NOMO-1 (cell line): Measurements from ENCODE around the gene GCSH.
"Not testable (repeated sequence)": the region's sequence is repeated elsewhere in the genome, so short reads cannot be mapped to it uniquely, and the experiment has no call there.

ENCODE experiments used
- DNase-seq, 2 experiments: peaks; one replicate each; lab custom pipeline; 2025; ENCODE audit not compliant: unreplicated experiment in 2 of 2; lab: John Stamatoyannopoulos, UW

The GCSH gene

DNA sequence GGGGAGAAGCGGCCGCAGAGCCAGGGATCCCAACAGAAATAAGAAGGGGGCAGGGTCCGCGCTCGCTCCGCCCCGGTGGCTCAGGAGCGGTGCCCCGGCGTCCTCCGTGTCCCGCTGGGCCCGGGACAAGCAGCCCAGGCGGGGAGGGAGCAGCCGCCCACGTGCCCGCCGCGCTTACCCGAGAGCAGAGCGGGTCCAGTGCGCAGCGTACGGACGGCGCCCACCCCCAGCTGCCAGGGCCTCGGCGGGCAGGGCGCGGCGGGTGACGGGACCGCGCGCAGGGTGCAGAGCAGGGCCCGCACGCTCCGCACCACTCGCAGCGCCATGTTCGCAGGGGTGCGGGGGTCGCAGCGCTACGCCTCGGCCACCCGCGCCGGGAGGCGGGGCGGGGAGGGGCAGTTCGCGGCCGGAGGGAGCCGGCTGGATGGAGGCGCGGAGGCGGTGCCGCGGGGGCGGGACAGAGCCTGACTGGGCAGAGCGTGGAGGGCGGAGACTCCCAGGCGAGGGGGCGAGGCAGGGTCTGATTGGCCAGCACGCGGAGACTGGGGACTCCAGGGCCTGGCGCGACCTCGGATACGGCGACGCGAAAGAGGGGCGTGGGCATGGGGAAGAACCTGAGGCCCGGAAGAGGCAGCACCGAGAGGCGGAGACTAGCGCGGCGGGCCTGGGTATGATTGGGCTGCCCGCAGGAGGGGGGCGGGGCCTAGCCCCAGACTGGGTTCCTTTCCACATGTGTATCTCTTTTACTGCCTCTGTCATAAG, at the start of gene GCSH:
Gene GCSH (minus strand): TSS at position 443 of the 762 bp plus-strand sequence. CDS start 117 bp downstream, at position 326.
- DNase-seq = peak; percentile 98 to 99

DNA sequence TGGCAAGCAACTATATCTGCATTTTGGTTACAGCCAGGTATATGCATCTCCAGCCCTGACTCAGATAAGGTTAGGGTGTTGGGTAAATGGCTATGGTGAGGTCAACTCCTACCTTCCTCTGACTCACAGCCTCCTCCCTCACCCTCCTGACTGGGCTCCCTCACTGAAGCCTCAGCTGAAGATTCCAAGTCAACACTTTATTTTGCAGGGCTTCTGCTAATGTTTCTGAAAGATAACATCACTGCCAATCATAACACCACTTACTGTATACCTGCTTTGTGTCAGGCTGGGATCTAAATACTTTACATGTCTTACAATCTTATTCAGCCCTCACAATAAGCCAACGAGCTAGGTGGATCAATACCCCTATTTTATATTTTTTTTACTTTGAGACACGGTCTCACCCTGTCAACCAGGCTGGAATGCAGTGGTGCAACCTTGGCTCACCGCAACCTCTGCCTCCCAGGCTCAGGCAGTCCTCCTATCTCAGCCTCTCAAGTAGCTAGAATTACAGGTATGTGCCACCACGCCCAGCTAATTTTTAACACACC, 47.8 kb upstream of the GCSH start:
- no peak for DNase-seq

DNA sequence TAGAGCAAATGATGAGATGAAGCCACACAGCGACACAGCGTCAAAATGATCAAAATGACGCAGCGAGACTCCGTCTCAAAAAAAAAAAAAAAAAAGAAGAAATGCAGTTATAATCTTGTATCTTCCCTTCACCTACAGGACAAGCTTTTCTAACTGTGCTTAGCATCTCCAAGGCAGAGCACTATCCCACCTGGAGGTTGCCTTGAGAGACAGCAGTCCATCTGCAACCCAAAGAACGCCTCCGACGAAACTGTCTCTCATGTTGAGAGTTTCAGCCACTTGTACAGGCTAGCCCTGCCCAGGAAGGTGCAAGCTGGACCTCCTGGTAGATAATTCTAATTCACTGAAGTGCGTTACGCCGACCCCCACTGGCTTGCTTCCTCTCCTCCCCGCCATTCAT, 46.7 kb upstream of the GCSH start:
- no peak for DNase-seq

DNA sequence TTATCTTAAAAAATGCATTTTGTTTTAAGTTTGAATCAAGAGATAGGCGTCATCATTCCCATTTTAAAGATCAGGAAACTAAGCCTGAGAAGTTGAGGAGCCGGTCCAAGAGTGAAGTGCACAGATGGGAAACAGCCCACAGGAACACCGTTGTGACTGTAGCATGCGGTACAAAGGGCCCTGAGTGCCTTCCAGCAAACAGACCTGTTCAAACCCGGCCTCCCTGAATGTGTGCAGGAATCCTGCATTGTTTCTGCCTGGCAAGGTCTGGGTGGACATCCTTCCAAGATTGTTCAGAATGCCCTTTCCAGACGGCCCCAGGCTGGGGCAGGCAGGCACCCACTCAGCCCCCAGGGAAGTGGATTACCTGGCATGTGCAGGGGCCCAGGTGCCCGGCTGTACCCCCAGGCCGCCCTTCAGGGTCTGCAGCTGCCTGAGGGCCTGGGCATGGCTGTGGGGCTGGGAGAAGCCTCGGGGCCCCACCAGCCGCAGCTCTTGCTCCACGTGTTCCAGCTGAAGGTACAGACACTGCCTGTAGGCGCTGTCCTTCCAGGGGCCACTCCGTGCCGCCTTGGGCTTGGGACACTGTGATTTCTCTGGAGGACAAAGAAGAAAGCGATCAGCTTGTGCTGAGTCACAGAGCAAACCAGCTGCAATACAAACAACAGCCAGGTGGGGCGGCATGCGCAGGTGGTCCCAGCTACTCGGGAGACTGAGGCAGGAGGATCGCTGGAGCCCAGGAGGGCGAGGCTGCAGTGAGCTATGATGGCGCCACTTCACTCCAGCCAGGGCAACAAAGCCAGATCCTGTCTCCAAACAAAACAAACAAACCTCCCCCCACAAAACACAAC, 45.0 kb upstream of the GCSH start:
- no peak for DNase-seq

DNA sequence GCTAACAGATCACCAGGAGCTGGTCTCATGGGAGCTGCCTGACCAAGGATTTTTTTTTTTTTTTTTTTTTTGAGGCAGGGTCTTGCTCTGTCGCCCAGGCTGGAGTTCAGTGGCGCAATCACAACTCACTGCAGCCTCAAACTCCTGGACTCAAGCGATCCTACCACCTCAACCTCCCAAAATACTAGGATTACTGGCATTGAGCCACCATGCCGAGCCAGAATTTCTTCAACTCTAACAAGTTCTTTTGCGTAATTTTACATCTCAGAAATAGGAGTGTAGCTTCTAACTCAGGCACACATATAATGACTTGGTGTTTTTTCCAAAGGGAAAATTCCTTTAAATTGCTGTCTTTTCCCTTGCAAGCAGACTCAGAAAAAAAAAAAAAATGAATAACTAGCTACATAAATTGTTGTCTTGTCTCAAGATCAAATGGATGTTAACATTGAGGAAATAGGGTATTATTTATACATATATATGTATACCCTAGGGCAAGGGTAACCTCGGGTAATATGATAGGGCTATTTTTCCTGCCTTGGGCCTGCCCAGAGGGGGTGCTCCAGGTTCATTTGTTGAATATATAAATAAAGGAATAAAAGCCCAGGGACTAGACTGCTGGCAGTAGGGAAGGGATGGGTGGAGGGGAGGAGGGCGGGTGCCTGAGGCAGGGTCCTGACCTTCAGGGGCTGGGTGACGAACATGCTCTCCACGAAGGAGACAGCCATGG, 42.8 kb upstream of the GCSH start:
- DNase-seq = no peak

DNA sequence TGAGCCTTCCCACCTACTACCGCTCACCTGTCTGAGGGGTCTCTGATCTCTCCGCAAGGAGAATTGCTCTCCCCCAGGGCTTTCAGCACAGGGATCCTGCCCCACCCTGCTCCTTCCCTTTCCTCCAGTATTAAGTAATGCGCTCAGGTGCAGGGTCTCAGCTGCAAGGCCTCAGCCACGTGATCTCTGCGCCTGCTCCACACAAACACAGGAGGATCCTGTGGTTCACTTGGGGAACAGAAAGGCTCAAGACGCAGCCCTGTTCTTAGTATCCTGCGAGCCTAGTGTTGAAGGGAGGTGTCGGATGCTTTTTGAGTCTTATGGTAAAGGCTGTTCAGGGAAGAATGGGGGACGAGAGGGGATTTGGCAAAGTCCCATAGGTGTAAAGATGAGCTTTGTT, 41.6 kb upstream of the GCSH start:
- no peak for DNase-seq

DNA sequence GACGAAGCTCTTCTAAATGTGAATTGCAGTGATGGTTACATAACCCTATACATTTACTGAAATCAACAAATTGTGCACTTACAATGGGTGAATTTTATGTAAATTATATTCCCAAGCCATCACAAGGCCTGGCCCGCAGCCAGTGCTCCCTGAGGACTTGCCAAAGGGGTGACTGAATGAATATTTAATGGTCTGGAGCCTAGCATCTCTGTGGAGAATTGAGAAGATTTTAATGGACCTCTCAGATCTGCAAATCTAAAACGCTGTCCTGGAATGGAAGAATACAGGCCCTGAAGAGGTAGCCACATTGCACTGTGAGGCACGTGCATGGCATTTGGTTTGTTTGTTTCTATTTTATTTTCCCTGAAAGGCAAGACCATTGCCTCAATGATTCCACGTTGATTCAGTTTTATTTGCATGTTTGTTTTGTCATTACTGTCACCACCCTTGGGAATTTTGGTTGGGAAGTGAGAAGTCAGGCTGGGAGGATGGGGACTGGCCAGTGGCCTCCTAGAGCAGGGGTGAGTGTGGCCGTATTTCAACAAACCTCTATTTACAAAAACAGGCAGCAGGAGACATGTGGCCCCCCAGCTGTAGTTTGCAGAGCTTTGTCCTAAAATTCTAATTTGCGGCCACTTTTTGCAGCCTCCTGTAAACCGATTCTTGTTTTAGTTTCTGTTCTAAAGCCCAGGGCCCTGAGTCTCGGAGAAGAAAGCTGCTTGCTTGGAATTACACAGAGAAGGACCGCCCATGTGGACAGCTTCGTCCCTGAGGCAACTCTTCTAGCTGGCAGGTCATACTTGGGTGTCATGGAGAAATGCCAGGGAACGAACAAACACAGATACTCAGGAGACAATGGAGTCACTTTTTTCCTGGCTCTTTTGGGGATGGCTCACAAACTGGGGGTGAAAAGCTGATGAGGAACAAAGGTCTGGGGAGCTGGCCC, 40.5 kb upstream of the GCSH start:
- DNase-seq = no peak

DNA sequence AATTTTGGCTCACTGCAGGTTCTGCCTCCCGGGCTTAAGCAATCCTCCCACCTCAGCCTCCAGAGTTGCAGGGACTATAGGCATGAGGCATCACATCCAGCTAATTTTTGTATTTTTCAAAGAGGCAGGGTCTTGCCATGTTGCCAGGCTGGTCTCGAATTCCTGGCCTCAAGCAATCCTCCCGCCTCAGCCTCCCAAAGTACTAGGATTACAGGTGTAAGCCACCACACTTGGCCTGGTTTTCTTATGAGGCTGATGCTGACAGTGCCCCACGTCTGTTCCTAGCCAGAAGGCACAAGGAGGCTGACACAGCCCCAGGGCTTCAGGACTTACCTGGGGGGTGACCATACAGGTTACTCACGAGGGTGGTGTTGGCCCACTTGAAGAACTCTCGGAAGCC, 33.9 kb upstream of the GCSH start:
- DNase-seq = no peak

DNA sequence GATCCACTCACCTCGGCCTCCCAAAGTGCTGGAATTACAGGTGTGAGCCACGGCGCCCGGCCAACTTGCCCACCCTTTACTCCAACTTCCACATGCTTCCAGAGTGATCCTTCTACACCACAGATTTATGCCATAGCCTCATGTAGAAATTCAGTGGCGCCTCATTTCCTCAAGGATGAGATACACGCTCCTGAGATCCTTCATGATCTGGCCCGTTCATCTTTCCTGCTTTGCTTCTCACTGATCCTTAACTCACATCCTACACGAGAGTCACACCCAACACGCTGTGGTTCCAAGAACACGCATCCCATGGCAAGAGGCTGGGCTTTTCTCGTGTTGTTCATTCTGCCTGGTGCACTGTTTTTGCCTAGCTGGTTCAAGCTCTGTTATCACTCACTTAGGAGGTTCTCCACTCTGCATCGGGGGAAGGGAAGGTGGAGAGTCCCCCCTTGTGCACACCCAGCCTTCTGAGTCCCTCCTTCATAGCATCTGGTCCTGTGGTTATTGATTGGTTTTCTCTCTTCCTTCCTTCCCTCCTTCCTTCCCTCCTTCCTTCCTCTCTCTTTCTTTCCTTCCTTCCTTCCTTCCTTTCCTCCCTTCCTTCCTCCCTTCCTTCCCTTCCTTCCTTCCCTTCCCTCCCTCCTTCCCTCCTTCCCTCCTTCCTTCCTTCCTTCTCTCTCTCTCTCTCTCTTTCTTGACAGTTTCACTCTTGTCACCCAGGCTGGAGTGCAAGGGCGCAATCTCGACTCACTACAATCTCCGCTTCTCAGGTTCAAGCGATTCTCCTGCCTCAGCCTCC, 32.7 kb upstream of the GCSH start:
- no peak for DNase-seq

DNA sequence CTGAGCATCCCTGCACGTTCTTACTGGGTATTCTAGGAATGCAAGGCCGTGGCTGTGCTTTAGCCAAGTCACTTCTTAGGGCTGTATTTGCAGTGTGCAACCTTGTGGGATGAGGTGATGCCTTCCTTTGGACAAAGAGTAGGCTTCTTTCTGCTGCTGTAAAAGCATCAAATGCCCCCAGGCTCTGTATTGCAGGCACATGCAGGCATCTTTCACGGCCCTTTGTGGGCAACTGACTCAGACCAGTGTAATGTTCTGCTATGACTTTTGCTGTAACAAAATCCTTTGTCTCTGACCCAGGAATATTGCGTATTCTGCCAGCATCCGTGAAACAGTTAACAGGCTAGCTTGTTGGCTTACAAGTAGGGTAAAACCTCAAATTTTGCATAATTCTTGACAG, 30.9 kb upstream of the GCSH start:
- no peak for DNase-seq

DNA sequence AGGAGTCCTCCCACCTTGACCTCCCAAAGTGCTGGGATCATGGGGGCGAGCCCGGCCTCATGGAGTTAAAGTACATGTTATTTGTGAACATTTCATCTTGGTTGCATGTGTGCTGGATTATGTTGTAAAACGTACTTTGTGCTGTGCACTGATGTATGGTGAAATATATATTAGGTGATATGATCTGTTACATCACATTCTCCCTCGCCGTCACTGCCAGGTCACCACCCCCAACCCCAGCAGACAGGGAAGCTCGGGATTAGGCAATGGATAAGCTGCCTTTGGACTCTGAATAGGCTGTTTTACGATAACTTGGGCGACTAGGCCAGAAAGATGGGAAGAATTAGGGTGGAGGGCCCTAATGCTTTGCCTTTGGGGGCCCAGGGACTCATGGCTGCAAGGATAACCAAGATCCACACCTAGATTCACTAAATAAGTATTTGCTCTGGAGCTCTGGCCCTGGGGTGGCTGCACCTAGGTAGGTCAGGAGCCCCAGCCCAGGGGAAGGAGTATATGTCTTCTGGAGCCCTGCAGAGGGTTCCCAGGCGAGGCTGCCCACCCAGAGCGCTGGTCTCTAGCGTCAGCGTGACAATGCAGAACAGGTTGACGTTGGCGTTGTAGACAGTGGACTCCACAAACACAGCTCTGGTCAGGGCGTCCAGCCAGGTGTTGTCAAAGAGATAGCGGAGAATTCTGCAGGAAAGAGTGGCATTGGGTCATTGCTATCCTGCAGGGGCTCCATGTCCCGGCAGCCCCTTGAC, 27.1 kb upstream of the GCSH start:
- DNase-seq = no peak

DNA sequence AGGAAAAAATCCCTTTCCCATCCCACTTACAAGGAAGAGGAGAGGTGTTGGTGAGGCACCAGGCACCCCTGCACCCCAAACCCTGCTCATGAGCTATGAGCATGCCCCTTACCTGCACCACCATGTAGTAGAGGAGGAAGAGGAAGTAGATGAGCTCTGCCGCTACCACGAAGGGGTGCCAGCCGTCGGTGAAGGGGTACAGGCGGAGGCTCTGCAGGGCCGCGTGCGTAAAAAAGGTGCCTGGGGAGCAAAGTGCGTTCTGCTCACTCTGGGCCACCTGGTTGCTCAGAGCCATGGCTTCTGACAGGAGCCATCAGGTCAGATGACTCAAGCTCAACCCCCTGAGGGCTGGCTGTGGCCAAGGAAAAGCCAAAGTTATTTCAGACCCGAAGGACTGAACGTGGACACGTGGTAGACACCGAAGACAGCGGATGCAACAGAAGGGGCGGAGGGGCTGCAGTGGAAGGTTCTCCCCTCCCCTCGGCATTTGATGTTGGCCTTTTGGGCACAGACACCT, 25.3 kb upstream of the GCSH start:
- DNase-seq = no peak

DNA sequence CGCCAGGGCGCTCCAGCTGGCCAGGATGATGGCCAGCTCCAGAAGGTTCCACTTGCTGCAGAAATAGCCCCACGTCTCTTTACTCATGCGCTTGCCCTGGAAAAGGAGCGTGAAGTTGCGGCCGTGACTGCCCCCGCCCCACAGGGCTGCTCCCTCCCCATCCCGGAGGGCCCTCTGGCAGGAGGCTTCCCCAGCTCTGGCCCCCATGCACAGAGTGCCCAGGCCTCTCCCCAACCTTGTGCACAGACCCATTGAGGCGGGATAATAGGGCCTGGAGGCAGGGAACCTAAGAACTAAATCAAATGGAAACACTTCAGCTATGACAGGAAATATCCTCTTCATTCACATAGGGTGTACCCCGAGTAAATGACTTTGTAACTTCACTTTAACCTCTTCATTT, 21.2 kb upstream of the GCSH start:
- DNase-seq = no peak

DNA sequence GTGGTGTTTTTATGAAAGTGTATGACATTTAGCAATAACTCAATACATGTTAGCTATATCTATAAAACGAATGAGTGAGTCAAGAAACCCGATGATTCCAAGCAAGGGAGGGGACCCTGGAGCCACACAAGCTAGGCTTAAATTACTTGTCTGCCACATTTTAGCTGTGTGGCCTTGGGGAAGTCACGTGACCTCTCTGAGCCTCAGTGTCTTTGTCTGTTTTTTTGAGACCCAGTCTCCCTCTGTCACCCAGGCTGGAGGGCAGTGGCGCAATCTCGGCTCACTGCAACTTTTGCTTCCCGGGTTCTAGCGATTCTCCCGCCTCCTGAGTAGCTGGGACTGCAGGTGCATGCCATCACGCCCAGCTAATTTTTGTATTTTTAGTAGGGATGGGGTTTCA, 20.1 kb upstream of the GCSH start:
- DNase-seq = no peak

DNA sequence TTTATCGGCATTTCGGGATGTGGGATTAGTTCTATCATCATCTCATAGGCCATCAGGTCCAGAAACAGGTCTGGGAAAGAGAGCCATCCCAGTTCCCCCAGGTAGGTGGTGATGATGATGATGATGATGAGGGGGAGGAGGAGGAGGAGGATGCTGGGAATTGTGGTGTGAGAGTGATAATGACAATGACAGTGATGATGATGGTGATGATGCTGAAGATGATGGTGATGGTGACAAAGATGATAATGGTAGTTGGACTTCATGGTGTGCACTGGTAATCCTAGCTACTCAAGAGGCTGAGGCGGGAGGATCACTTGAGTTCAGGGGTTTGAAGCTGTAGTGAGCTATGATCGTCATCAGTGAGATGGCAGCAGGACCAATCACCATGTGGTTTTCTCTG, 16.3 kb upstream of the GCSH start:
- DNase-seq = no peak

DNA sequence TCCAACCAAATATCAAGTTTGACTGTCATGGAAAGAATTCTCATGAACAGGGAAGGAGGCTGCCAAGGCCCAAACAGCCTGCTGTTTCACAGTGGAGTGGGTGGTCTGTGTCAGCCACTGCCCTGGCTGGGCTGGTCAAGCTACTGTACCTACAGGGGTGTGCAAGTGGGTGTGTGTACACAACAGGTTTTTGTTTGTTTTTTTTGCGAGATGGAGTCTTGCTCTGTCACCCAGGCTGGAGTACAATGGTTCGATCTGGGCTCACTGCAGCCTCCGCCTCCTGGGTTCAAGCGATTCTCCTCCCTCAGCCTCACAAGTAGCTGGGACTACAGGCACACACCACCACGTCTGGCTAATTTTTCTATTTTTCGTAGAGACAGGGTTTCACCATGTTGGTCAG, 13.1 kb upstream of the GCSH start:
- DNase-seq = not testable (repeated sequence)

DNA sequence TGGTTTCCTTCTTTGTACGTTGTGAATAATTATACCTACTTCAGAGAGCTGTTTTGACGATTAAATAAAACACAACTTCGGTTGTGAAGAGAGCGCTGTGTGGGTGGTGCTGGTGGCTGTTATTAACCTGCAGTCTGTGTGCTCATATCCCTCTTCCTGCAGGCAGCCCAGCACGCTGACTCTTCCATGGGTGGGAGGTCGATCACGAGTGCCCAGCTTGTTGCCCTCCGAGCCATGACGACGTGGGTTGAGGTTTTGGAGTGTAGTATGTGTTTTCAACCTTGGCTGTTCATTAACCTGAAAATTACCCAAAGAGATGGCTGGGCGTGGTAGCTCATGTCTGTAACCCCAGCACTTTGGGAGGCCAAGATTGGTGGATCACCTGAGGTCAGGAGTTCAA, 11.3 kb upstream of the GCSH start:
- DNase-seq = no peak

DNA sequence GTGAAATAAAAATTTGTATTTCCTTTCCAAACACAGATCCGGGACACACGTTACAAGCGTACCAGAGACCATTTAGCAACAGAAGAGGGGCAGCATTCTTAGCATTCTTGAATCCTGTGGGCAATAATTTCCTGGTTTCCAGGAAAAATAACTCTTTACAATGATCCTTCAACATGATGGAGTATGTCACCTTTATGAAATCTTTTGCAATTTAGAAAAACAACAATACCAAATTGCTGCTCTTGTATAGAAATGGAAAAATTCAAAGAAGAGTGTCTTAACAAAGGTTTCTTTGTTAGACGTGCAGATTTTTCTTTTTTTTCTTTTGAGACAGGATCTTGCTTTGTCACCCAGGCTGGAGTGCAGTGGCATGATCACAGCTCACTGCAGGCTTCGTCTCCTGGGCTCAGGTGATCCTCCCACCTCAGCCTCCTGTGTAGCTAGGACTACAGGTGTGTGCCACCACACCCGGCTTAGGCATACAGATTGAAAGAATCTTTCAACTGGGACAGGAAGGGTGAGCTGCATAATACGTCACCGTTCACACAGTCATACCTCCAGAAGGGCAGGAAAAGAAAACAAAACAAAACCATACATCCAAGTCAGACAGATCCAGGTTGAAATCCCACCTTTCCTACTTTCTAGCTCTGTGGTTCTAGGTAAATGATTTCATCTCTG, 10.8 kb upstream of the GCSH start:
- no peak for DNase-seq
